Upper lobe of left lung (tissue), 4 donors: Measurements from ENCODE around the gene ARHGAP15.

Source experiments
- EP300 ChIP-seq, 4 donors: sonication (generic); formaldehyde crosslinking; IDR thresholded peaks; one replicate each; pipeline ENCODE4 v1.5.1; 2017; ENCODE audit warnings: antibody characterized with exemption in 4 of 4, control low read depth in 2 of 4
- POLR2A ChIP-seq, 4 donors: fragments of 450-650 bp; IDR thresholded peaks; one replicate each; pipeline ENCODE4 v1.5.1; 2016 to 2017; ENCODE audit warnings: antibody characterized with exemption in 4 of 4, mild to moderate bottlenecking in 2 of 4
- POLR2AphosphoS5 ChIP-seq, 2 donors: sonication (generic); formaldehyde crosslinking; IDR thresholded peaks; one replicate each; pipeline ENCODE4 v1.5.1; 2017; ENCODE audit warnings: antibody characterized with exemption in 2 of 2
- TF ChIP-seq, protein P1 (sequence below), 6 experiments: fragments of 450-650 bp in 4 of 6; fragments of 200-600 bp in 2 of 6; sonication (generic) in 2 of 6; IDR thresholded peaks; one replicate each; pipeline ENCODE4 v1.5.1; 2016 to 2019; ENCODE audit warnings: antibody characterized with exemption in 6 of 6

DNA sequence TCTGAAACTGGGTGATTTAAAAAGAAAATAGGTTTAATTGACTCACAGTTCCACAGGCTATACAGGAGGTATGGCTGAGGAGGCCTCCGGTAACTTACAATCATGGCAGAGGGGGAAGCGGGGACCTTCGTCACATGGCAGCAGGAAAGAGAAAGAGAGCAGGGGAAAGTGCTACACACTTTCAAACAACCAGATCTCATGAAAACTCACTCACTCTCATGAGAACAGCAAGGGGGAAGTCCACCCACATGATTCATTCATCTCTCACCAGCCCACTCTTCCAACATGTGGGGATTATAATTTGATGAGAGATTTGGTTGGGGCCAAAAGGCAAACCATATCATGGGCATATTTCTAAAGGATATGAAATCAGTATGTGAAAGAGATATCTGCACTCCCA lies 12.0 kb upstream of the ARHGAP15 start:
- TF ChIP-seq EP300 (IDR thresholded peaks at IDR 0.05) = no peak
- no peak for TF ChIP-seq POLR2AphosphoS5 (IDR thresholded peaks at IDR 0.05)
- TF ChIP-seq, protein P1, sequence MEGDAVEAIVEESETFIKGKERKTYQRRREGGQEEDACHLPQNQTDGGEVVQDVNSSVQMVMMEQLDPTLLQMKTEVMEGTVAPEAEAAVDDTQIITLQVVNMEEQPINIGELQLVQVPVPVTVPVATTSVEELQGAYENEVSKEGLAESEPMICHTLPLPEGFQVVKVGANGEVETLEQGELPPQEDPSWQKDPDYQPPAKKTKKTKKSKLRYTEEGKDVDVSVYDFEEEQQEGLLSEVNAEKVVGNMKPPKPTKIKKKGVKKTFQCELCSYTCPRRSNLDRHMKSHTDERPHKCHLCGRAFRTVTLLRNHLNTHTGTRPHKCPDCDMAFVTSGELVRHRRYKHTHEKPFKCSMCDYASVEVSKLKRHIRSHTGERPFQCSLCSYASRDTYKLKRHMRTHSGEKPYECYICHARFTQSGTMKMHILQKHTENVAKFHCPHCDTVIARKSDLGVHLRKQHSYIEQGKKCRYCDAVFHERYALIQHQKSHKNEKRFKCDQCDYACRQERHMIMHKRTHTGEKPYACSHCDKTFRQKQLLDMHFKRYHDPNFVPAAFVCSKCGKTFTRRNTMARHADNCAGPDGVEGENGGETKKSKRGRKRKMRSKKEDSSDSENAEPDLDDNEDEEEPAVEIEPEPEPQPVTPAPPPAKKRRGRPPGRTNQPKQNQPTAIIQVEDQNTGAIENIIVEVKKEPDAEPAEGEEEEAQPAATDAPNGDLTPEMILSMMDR (IDR thresholded peaks at IDR 0.05) = no peak
- TF ChIP-seq POLR2A (IDR thresholded peaks at IDR 0.05) = no peak
